ENCODE measurements around the gene FGR.
A peak's percentile ranks its signal among the peaks of the same experiment; 100 is the strongest.
"Not testable (repeated sequence)": the region's sequence is repeated elsewhere in the genome, so short reads cannot be mapped to it uniquely, and the experiment has no call there.

FGR gene

GRCh38 chr1:27634985-27635367 lies at the start of gene FGR:
Gene FGR, minus strand, starts transcription at chr1:27635185. Its CDS starts 11,269 bp downstream, at chr1:27623916.
- DNase-seq (ENCODE audit: low spot score) = no peak

GRCh38 chr1:27684176-27684575 lies 49.2 kb upstream of the FGR start:
- DNase-seq (ENCODE audit: low spot score) = no peak

GRCh38 chr1:27682351-27682944 lies 47.5 kb upstream of the FGR start:
- no peak for DNase-seq (ENCODE audit: low spot score)

DNA sequence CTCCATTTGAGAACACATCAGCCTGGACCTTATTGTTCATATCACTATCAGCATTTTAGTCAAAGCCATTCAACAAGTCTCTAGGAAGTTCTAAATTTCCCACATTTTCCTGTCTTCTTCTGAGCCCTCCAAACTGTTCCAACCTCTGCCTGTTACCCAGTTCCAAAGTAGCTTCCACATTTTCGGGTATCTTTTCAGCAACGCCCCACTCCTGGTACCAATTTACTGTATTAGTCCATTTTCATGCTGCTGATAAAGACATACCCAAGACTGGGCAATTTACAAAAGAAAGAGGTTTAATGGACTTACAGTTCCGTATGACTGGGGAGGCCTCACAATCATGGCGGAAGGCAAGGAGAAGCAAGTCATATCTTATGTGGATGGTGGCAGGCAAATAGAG lies 46.6 kb upstream of the FGR start:
- DNase-seq (ENCODE audit: low spot score) = not testable (repeated sequence)

- DNase-seq (ENCODE audit: low spot score) = not testable (repeated sequence)
These were observed 45.3 kb upstream of the FGR start for GRCh38 chr1:27680225-27680791.

- DNase-seq (ENCODE audit: low spot score) = no peak
These were observed 43.8 kb upstream of the FGR start for GRCh38 chr1:27678747-27679146.

- no peak for DNase-seq (ENCODE audit: low spot score)
These were observed 41.4 kb upstream of the FGR start for GRCh38 chr1:27676410-27676809.

DNA sequence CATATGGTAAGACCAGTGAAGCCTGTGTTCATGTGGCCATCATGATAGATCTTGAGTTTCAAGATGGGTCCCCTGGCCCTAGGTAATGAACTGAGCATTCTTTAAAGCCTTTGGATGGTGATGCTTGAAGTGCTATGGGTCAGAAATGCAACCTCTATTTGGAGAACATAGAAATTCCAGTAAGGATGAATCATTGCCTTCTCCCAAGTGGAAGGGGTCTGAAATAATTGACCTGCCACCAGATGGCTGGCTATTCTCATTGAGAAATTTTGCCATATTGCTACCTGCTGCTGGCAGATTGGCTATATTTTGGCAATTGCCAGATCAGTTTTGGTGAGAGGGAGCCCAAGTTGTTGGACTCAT lies 37.7 kb upstream of the FGR start:
- DNase-seq (ENCODE audit: low spot score) = no peak

GRCh38 chr1:27671964-27672749 lies 37.2 kb upstream of the FGR start, which contains the start of gene IFI6:
Gene IFI6, minus strand, starts transcription at chr1:27672192. Its CDS starts 2,878 bp downstream, at chr1:27669314.
- DNase-seq (ENCODE audit: low spot score) = peak; percentile 86

DNA sequence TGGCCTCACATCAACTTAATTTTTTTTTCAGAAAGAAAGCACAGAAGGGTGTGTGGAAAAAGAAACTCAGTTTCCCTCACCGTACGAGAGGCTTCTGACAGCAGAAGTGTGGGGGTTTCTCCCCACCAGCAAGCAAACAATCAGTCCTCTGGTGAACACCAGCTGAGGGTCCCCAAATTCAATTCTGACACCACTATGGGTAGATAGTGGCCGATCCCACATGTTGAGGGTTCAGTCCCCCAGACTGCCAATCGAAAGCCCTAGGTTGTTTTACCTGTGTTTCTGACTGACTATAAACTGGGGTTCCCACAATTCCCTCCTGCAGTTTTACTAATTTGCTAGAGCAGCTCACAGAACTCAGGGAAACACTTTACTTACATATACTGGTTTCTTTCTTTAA lies 34.9 kb upstream of the FGR start:
- DNase-seq (ENCODE audit: low spot score) = no peak

DNA sequence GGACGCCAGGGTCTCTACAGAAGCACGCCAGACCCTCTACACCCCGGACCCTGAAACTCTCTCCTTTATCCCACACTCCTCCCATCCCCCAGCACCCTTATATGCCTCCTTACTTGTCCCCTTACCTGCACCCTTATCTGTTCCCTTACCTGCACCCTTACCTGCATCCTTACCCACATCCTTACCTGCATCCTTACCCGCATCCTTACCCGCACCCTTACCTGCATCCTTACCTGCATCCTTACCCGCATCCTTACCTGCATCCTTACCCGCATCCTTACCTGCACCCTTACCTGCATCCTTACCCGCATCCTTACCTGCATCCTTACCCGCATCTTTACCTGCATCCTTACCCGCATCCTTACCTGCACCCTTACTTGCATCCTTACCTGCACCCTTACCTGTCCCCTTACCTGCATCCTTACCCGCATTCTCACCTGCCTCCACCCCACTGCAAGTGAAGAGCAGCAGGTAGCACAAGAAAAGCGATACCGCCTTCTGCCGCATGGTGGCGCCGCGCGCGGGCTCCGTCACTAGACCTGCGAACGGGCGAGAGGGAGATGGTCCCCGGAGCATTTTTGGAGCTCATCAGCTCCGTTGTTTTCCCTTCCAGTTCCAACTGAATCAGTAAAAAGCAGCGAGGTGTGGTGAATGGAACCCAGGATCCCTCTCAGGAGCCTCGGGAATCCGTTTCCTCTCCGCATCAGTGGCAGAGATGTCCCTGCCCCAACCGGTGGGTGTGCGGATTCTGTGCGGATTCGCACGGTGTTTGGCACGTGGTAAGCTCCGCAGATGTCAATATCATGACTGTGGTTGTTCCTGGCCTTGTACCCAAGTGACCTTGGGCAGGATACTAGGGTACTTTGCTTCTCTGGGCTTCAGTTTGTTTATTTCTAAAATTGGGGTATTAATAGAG lies 34.1 kb upstream of the FGR start:
- DNase-seq (ENCODE audit: low spot score) = peak; percentile 76

DNA sequence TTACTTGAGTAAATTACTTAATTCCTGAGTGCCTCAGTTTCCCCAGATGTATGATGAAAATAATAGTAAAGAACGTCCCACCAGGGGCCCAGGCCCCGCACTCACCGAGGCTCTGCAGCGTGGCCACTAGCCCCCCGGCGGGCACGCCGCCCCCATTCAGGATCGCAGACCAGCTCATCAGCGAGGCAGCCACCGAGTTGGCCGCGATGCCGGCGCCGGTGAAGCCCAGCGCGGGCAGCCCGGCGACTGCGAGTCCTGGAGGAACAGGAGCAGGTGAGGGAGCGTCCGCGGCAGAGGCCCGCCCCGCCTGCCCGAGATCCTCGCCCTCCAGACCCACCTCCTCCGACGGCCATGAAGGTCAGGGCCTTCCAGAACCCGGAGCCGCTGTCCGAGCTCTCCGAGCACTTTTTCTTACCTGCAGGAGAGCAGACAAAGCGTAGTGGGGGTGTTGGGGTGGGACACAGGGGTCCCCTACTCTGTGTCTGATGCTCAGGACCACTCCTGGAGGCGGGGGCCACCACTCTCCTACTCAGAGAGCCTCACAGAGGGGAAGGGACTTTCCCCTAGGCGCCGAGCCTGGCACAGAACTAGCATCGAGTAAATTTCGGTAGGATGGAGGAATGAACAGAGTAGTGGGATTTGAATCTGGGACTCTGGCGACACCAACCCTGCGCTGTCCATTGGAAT lies 33.3 kb upstream of the FGR start:
- no peak for DNase-seq (ENCODE audit: low spot score)

DNA sequence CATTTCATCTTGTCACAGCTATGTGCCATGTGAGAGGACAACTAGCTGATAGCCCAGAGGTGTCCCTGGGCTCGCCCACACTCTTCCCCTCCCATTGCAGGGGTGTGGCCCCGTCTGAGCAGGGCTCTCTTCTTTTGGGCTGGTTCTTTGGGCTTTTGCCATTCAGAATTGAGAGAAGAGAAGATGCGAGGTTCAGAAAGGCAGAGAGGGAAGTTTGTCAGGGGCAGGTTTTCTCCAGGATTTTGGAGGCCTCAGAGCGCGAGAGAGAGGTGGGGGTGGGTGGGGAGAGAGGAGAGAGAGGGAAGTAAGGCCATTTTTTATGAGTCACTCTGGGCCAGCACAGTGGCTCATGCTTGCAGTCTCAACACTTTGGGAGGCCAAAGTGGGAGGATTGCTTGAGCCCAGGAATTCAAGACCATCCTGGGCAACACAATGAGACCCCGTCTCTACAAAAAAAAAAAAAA lies 31.8 kb upstream of the FGR start:
- peak; percentile 45 for DNase-seq (ENCODE audit: low spot score)

DNA sequence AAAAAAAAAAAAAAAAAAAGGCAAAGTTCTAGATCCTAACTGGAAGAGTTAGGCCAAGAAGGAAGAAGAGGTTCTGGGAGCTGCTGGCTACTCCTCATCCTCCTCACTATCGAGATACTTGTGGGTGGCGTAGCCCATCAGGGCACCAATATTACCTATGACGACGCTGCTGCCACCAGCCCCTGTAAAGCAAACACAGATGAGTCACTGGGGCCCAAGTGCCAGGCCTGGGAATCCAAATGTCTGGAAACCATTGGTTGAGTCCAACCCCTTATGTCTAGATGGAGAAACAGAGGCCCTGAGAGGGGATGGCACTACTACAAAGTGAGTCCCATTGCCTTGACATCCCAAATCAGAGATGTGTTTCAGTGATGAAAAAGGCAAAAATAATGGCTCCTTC lies 31.3 kb upstream of the FGR start:
- no peak for DNase-seq (ENCODE audit: low spot score)

GRCh38 chr1:27665016-27665651 lies 30.1 kb upstream of the FGR start:
- DNase-seq (ENCODE audit: low spot score) = no peak

GRCh38 chr1:27664291-27664690 lies 29.3 kb upstream of the FGR start:
- no peak for DNase-seq (ENCODE audit: low spot score)

DNA sequence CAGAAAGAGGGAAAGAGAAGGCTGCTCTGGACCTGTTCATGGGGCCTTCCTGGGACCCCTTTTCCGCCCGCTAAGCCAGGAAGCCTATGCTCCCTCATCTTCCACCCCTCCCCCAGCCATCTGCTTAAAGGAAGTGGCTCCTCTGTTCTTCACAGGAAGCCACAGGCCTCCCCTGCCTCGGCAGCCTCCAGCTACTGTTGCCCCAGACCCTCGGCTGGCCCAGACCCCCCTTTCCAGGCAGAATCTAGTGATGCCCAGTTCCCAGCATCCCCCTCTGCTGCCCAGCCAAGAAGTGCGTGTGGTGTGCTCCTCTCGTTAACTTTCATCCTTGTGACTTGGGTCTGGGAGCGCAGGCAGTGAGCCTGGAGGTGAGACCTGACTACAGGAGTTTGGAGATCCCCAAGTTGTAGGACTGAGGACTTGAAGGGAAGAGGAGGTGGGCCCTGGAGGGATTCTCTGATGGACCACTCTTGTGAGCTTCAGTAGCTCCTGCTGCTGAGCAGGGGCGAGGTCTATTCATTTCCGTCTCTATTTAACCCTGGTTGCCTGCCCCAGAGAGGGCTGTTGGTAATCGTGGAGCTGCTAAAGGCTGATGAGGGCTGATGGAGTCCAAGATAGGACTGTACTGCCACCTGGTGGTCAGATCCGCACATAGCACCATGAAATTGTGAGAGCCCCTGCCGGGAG lies 27.9 kb upstream of the FGR start:
- peak; percentile 91 for DNase-seq (ENCODE audit: low spot score)

GRCh38 chr1:27662261-27662660 lies 27.3 kb upstream of the FGR start:
- DNase-seq (ENCODE audit: low spot score) = no peak

GRCh38 chr1:27661412-27662075 lies 26.6 kb upstream of the FGR start:
- no peak for DNase-seq (ENCODE audit: low spot score)

GRCh38 chr1:27660300-27660835 lies 25.4 kb upstream of the FGR start:
- no peak for DNase-seq (ENCODE audit: low spot score)

Measured in hematopoietic multipotent progenitor cell treated with erythropoietin and hydrocortisone succinate and interleukin-3 and kit ligand, for 17 days (in vitro differentiated cells).